Neural crest cell (in vitro differentiated cells): ENCODE data around the gene GSTT2B. TPM values are rescaled to one million over a fixed set of nuclear protein-coding genes. Genes with fewer than 3 reads are reported as not detected.
"Not testable (repeated sequence)": the region's sequence is repeated elsewhere in the genome, so short reads cannot be mapped to it uniquely, and the experiment has no call there.

Experiments
- DNase-seq: peaks from one replicate; pipeline ENCODE4 v3.0.0; 2021; ENCODE audit warnings: low read depth, mixed read lengths, low spot score
- H3K27ac Mint-ChIP-seq: one replicate; pipeline ENCODE4 v1.8.0; 2021; ENCODE audit warnings: mild to moderate bottlenecking, mixed read lengths; ENCODE audit not compliant: unreplicated experiment
- H3K27me3 Mint-ChIP-seq: 2 replicates; pipeline ENCODE4 v1.8.0; 2021; ENCODE audit warnings: low read depth, mild to moderate bottlenecking, mixed read lengths
- H3K36me3 Mint-ChIP-seq: 2 replicates; pipeline ENCODE4 v1.8.0; 2021; ENCODE audit warnings: low read depth, mild to moderate bottlenecking, mixed read lengths
- H3K4me1 Mint-ChIP-seq: 2 replicates; pipeline ENCODE4 v1.8.0; 2021; ENCODE audit warnings: mixed read lengths
- H3K4me3 Mint-ChIP-seq: one replicate; pipeline ENCODE4 v1.8.0; 2021; ENCODE audit warnings: mild to moderate bottlenecking, mixed read lengths
- H3K9me3 Mint-ChIP-seq: 2 replicates; pipeline ENCODE4 v1.8.0; 2021; ENCODE audit warnings: mixed read lengths
- CTCF ChIP-seq: fragments of 200-600 bp; sonication (generic); conservative IDR thresholded peaks from 2 replicates; pipeline ENCODE4 v1.5.0; 2021; ENCODE audit warnings: antibody characterized with exemption, mild to moderate bottlenecking
- total RNA-seq: library from RNA; stranded (reverse); gene quantifications from 2 replicates; pipeline ENCODE4 v1.2.1, GENCODE V29; 2021

Gene GSTT2B
- total RNA-seq, 1 donor from 2014 or later = 2.1 TPM

DNA sequence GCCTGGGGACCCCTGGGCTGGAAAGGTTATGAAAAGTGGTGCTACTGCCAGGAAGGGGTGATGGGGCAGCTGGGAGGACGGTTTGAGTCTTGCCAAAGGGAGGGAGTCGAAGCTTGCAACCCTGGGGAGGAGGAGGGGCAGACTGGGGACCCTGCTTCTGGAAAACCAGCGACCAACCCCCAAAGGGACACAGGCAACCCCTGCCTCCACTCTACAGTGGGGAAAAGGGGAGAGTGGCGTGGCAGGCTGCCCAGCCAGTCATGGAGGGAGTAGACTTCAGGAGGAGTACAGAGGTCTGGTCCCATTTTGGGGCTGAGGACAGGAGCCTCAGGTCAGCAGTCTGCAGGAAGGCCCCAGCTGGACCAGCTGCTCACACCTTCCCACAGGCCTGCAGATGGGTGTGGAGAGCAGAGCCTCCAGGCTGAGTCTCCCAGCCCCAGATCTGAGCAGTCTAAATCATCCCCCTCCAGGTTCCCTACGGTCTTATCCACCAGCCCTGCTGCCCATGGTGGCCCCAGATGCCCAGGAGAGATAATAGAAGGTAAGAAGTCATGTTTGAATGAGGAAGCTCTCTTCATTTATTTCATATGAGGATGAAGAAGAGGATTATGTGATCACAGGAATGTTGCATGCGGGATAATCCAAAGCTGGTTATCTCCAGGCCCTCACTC lies 10.0 kb upstream of the GSTT2B start:
- H3K9me3 Mint-ChIP-seq = no peaks in the 10 kb centered on the region
- no peaks in the 10 kb centered on the region for H3K27me3 Mint-ChIP-seq

GRCh38 chr22:23970201-23970641 lies 9.2 kb upstream of the GSTT2B start:
- peaks cover 16% of the 10 kb centered on the region for H3K36me3 Mint-ChIP-seq
- no peaks in the 10 kb centered on the region for H3K27me3 Mint-ChIP-seq
- no peaks in the 10 kb centered on the region for H3K9me3 Mint-ChIP-seq
- H3K27ac Mint-ChIP-seq = no peak overlapping the region
- no peak for DNase-seq
- no peaks in the 10 kb centered on the region for H3K4me1 Mint-ChIP-seq
- TF ChIP-seq CTCF = no peak
- H3K4me3 Mint-ChIP-seq = peak overlapping the region; percentile 31

More for the DNA sequence above, 10.0 kb upstream of the GSTT2B start:
- H3K36me3 Mint-ChIP-seq = peaks cover 16% of the 10 kb centered on the region
- no peak for DNase-seq
- H3K4me1 Mint-ChIP-seq = no peaks in the 10 kb centered on the region
- TF ChIP-seq CTCF = no peak
- H3K27ac Mint-ChIP-seq = no peak overlapping the region
- H3K4me3 Mint-ChIP-seq = peak overlapping the region; percentile 82

- TF ChIP-seq CTCF = no peak
- no peak overlapping the region for H3K27ac Mint-ChIP-seq
- no peaks in the 10 kb centered on the region for H3K9me3 Mint-ChIP-seq
- H3K27me3 Mint-ChIP-seq = no peaks in the 10 kb centered on the region
- H3K36me3 Mint-ChIP-seq = peaks cover 16% of the 10 kb centered on the region
- H3K4me3 Mint-ChIP-seq = no peak overlapping the region
- DNase-seq = no peak
- H3K4me1 Mint-ChIP-seq = no peaks in the 10 kb centered on the region
These were observed 8.1 kb upstream of the GSTT2B start for GRCh38 chr22:23969071-23969470.

DNA sequence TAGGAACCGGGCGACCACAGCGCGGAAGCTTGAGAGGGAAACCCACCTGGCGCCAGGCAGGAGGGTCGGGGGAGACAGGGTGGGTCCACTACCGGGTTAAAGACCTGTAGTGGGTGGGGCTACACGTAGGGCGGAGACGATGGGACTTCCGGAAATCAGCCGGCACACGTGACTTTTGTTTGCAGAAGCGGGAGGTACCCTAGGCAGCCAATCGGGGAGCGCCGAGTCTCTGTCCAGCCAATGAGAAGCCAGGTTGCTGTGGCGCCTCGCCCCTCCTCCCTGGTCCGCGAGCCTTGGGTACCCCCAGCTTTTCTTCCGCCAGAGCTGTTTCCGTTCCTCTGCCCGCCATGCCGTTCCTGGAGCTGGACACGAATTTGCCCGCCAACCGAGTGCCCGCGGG lies 5.6 kb upstream of the GSTT2B start, which contains the start of gene DDTL:
Gene DDTL (plus strand): TSS at position 321 of the 400 bp plus-strand sequence. CDS start 27 bp downstream, at position 348.
- not testable (repeated sequence) for H3K27ac Mint-ChIP-seq, H3K27me3 Mint-ChIP-seq, H3K4me1 Mint-ChIP-seq, H3K9me3 Mint-ChIP-seq, H3K4me3 Mint-ChIP-seq, DNase-seq
- H3K36me3 Mint-ChIP-seq = peaks cover 14% of the 10 kb centered on the region

- H3K36me3 Mint-ChIP-seq = peaks cover 14% of the 10 kb centered on the region
- DNase-seq, H3K4me3 Mint-ChIP-seq, H3K9me3 Mint-ChIP-seq, H3K27me3 Mint-ChIP-seq, H3K4me1 Mint-ChIP-seq, H3K27ac Mint-ChIP-seq: not testable (repeated sequence)
These were observed 5.1 kb upstream of the GSTT2B start for GRCh38 chr22:23966094-23966493.

- H3K36me3 Mint-ChIP-seq, H3K4me3 Mint-ChIP-seq, H3K4me1 Mint-ChIP-seq, H3K27ac Mint-ChIP-seq, H3K27me3 Mint-ChIP-seq, H3K9me3 Mint-ChIP-seq: not testable (repeated sequence)
- DNase-seq = peak; percentile 86
- TF ChIP-seq CTCF = peak; percentile 83
These were observed 4.6 kb downstream of the GSTT2B start for GRCh38 chr22:23956301-23956900.

GRCh38 chr22:23955886-23956285 lies 5.1 kb downstream of the GSTT2B start:
- H3K9me3 Mint-ChIP-seq, H3K4me3 Mint-ChIP-seq, H3K27me3 Mint-ChIP-seq, H3K4me1 Mint-ChIP-seq, DNase-seq, H3K27ac Mint-ChIP-seq, H3K36me3 Mint-ChIP-seq: not testable (repeated sequence)

DNA sequence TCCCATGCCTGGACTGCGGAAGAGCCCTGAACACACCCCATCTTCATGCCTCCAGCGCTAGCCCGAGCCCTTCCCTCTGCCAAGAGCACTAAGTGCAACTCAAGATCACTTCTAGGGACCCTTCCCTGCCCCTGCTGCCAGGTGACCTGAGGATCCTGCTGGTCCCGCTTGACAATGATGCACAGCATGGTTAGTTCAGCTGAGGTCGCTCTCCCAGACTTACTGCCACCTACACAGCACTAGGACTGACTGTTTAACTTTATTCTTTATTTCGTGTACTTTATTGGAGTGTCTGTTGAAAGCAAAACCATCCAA lies 6.0 kb downstream of the GSTT2B start:
- not testable (repeated sequence) for H3K4me1 Mint-ChIP-seq, H3K36me3 Mint-ChIP-seq, H3K9me3 Mint-ChIP-seq, H3K4me3 Mint-ChIP-seq, H3K27me3 Mint-ChIP-seq, DNase-seq
- peak overlapping the region; percentile 13 for H3K27ac Mint-ChIP-seq

DNA sequence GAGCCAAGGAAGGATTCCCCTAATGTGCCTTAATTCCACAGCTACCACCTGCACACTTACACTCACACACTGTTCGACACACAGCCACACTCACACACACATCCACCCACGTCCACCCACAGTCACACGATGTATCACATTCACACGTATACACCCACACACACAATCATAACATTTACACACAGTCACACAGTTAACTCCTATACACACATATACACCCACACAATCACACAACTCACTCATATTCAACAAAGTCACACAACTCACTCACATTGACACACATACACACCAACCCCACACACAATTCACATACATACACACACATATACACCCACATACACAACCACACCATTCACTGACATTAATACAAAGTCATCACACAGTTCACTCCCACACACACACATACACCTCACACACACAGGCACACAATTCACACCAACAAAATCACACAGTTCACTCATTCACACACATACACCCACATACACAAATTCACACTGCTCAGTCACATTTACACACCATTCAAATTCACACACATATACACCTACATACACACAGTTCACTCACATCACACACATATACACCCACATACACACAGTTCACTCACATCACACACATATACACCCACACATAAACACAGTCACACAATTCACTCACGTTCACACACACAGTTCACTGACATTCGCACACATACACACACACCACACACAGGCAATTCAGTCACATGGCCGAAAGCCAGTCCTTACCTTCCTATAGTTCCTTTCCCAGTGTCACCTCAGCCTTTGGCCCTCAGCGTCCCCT lies 6.6 kb downstream of the GSTT2B start:
- H3K36me3 Mint-ChIP-seq, H3K9me3 Mint-ChIP-seq, DNase-seq, H3K4me3 Mint-ChIP-seq, H3K4me1 Mint-ChIP-seq, H3K27me3 Mint-ChIP-seq: not testable (repeated sequence)
- H3K27ac Mint-ChIP-seq = peak overlapping the region; percentile 13
